NCI-H146 treated with DMSO at 0.1 percent for 48 hours (cell line): ENCODE data around the gene CGB8.
"Not testable (repeated sequence)": the region's sequence is repeated elsewhere in the genome, so short reads cannot be mapped to it uniquely, and the experiment has no call there.

Experiments used
- DNase-seq: peaks from one replicate; lab custom pipeline; 2025; ENCODE audit not compliant: unreplicated experiment; lab: John Stamatoyannopoulos, UW

Gene CGB8

DNA sequence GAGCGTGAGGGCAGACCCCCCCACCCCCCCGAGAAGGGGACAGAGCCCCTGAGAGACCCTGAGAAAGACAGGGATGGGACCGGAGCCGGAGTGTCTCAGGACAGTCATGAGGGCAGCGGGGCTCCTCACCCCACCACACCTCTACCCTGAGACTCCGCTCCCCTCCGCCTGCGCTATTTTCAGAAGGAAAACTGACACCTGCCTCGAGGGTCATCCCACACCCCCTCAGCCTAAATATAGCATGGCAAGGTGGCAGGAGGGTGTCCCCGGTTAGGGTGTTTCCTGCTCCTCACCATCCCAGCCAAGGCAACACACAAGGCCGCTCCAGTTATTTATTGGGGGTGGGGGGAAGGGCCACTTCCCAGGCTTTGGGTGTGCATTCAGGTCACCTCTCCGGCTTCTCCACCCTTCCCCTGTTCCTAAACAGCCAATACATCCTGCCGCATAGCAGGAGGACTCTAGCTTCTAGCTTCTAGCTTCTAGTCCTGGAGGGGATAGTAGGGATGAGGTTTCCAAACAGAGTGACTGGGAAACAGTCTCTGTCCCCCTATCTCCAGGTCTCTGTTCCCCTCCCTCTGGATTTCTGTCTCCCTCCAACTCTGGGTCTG, 17.1 kb upstream of the CGB8 start:
- DNase-seq, result no peak

- no peak for DNase-seq
These were observed 16.1 kb upstream of the CGB8 start, which contains the start of gene NTF4 for GRCh38 chr19:49064768-49065611. TSS of gene NTF4 (minus strand) at chr19:49064818. CDS start at chr19:49061997, 2,821 bp downstream.

DNA sequence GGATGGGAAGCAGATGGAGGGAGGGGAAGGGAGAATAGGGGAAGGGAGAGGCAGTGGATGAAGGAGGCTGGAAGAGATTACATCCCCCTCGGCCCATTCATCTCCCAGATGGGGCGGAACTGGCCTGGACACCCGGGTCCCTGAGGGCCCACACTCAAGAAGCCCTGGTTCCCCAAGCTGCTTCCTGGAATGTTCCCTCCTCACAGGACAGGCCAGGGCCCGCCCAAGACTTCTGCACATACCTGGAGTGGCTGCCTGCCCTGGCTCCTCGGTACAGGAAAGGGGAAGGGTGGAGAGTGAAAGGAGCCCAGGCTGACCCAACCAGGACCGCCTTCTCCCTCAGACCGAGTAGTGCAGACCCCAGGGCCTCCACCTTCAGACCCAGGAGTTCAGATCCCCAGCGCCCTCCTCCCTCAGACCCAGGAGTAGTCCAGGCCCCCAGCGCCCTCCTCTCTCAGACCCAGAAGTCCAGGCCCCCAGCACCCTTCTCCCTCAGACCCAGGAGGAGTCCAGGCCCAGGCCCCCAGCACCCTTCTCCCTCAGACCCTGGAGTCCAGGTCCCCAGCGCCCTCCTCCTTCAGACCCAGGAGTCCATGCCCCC, 15.2 kb upstream of the CGB8 start:
- no peak for DNase-seq

DNA sequence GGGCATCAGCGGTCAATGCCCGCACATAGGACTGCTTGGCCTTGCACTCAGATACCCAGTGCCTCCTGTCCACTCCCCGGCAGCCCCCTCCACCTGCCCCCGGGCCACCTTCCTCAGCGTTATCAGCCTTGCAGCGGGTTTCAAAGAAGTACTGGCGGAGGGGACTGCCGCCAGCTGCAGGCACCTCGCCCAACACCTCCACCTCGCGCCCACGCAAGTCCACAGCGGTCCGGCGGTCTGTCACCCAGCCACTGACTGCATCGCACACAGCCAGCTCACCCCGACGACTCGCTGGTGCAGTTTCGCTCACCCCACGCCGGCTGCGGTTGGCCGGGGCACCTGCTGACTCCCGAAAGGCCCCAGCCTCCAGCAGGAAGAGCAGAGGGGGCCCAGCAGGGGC, 12.5 kb upstream of the CGB8 start:
- DNase-seq, result no peak

DNA sequence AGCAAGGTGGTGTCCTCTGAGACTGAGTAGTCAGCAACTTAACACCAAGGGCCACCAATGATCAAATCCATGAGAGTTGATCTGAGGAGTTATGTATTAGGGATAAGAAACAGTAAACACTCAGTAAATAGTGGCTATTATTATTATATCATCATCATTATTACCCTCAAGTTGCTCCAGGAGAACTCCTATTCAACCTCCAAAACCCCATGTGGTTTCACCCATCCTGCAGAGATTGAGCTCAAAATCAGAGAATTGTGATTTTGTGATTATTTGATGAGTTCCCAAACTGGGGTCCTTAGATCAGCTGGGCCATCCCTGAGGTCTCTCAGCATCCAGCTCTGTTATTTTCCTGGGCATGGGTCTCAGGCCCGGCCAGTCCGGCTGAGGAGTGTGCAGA, 12.1 kb upstream of the CGB8 start:
- no peak for DNase-seq

DNA sequence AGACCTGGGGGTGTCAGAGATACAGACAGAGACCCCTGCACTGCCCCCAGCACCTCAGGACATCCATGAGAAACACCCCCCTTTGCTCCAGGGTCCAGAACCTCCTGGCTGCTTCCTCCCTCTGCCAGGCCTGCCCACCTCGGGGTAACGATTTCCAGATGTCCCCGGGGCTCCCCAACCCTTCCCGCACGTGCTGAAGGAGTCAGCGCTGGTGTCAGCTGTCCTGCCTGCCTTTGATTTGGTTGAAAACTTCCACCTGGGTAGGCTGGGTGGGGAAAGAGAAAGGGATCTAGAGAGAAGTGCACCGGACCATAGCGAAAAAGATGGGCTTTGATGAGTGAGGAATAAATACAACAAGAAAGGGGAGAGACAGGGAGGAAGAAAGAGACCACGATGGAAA, 10.1 kb upstream of the CGB8 start:
- DNase-seq, result no peak

DNA sequence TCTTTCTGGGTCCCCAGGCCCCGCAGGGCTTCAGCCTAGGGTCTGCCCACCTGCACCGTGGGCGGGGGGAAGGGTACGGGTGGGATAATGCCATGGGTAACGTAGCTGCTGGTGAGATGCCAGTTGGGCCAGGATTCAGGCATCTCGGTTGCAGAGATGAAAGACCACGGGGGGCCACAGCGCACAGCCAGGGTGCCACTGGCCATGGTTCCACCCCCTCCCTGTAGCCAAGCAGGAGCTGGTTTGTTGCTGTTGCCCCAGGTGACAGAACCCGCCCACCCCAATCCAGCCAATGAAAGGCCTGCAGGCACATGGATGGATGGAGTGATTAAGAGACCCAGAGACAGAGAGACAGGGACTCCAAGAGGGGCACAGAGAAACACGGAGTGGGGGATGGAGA, 9.7 kb upstream of the CGB8 start:
- no peak for DNase-seq

DNA sequence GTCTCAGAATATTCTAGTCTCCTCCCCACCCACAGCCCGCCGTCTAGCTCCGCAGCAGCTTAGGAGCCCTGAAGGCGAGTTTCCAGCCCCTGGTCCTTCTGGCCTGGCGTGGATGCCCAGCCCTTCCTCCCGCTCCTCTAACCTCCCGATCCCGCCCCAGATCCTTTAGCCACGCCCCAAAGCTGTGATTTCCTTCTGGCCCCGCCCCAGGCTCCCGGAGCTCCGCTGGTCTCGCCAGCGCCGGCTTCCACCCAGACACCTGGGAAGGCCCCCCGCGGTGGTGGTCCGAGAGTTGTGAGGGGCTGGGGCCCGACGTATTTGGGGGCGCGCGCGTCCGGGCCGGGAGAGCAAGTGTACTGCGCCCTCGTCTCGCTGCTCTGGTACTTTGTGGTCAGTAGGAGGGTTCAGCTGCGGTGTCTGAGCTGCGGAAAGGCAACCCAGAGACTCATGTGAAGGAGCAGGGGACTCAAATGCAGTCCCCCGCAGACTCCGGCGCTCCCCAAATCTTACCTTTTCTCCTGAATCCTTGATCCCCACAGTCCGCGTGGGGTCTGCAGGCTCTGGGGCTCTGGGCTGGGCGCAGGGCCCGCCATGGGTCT, 8.8 kb upstream of the CGB8 start, which contains the start of gene CGB7:
Gene CGB7, minus strand, starts transcription at position 114 of the 599 bp plus-strand sequence. CDS start 2,374 bp downstream, outside the sequence.
- peak; percentile 43 for DNase-seq

DNA sequence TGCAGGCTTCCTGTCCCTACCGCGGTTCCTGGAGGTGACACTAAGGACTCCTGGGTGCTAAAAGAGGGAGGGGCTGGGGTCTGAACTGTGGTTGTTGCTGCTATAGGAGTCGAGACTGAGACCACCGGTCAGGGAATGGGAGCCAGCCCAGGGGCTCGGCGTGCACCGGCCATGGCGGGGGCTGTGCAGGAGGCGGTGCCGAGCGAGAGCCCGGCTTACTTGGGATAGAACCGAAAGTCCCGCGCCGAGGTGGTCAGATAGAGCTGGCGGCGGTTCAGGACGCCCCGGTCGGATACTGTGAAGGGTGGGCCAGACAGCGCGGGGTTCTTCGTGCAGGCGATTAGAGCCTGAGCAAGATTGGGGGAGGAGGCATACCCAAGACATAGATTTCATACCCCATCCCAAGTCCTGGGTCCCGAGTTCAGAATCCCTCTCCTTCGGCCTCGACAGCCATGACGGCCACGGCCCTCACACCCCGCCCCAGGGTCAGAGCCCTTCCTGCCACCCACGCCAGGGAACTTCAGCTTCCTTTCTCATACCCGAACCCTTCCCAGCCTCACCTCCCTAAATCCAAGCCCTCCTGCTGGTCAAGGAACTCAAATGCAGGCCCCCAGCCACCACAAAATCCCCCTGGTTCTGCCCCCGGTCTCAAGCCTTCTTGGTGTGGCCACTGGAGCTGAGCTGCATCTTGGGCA, 8.1 kb upstream of the CGB8 start:
- not testable (repeated sequence) for DNase-seq

DNA sequence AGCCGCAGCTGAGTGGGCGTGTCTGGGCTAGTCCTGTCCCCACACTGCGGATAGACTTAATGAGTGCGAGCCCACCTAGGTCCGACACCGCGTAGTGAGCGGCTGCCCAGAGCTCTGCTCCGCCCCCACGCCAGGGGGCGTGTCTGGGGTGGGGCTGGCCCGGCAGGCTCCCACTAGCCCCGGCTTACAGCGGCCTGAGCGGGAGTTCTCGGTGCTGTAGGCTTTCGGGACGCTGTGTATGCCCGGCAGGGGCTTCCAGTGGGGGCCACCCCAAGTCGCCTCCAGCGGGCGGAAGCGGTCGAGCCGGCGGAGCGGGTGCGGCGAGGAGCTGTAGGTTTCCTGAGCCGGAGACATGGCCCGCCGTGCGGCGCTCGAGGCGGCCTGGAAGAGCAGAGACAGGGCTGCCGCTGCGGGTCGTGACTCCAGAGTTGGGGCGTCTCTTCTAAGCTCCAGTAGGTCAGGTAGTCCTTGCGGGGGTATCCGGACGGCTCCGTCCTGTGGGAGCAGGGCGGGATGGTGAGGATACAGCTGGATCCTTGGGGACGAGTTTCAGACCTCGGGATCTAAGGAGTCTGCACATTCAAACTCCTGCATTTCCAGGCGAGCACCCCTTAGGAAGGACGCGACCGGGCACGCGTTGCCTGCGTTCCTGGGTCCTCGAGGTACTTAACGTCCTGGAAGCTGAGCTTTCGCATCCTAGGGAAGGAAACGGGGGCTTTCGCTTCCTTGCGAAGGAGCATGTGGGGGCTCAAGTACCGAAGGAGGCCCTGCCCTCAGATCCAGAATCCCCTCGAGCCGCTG, 7.4 kb upstream of the CGB8 start:
- peak; percentile 43 for DNase-seq

GRCh38 chr19:49050376-49051033, 1.6 kb upstream of the CGB8 start:
- not testable (repeated sequence) for DNase-seq

DNA sequence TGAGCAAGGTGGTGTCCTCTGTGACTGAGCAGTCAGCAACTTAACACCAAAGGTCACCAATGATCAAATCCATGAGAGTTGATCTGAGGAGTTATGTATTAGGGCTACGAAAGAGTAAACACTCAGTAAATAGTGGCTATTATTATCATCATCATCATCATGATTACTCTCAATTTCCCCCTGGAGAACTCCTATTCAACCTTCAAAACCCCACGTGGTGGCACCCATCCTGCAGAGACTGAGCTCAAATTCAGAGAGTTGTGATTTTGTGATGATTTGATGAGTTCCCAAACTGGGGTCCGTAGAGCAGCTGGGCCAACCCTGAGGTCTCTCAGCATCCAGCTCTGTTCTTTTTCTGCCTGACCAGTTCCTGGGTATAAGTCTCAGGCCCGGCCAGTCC, 923 bp upstream of the CGB8 start:
- DNase-seq, result not testable (repeated sequence)

- DNase-seq, result not testable (repeated sequence)
These were observed 5.4 kb downstream of the CGB8 start, which contains the start of gene CGB5 for GRCh38 chr19:49043548-49043947. TSS of gene CGB5 (plus strand) at chr19:49043848. CDS start at chr19:49044210, 362 bp downstream.

GRCh38 chr19:49042666-49043065, 6.2 kb downstream of the CGB8 start:
- DNase-seq, result not testable (repeated sequence)

DNA sequence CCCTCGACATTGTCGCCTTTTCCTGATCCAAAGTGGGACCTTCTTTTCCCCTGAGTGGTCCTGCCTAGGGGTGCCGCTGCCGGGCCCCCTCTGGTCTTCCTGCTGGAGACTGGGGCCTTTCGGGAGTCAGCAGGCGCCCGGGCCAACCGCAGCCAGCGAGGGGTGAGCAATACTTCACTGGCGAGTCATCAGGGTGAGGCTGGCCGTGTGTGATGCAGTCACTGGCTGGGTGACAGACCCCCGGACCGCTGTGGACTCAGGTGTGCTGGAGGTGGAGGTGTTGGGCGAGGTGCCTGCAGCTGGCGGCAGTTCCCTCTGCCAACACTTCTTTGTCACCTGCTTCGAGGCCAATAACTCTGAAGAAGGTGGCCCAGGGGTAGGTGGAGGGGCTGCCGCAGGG, 6.7 kb downstream of the CGB8 start:
- no peak for DNase-seq

GRCh38 chr19:49039736-49040135, 9.2 kb downstream of the CGB8 start:
- not testable (repeated sequence) for DNase-seq

- DNase-seq, result not testable (repeated sequence)
These were observed 10.2 kb downstream of the CGB8 start for GRCh38 chr19:49038557-49039276.

DNA sequence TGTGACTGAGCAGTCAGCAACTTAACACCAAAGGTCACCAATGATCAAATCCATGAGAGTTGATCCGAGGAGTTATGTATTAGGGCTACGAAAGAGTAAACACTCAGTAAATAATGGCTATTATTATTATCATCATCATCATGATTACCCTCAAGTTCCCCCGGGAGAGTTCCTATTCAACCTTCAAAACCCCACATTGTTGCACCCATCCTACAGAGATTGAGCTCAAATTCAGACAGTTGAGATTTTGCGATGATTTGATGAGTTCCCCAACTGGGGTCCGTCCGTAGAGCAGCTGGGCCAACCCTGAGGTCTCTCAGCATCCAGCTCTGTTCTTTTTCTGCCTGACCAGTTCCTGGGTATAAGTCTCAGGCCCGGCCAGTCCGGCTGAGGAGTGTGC, 10.8 kb downstream of the CGB8 start:
- DNase-seq, result not testable (repeated sequence)

DNA sequence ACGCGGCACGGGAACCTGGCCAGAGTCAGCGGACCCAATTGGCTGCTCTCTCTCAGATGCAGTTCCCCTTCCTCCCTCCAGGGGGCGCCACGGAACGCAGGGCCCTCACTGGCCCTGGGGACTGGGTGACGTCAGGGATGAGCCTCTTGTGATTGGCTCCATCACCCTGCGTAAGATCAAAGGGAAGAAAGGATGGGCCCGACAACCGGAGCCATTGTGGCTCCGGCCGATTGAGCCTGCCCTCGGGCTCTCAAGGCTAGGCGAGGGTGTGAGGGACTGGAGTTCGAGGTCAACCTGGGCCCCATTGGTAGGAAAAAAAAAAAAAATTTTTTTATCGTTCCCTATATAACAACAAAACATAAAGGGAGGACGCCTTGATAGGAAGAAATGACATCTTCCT, 12.1 kb downstream of the CGB8 start, which contains the start of gene CGB1:
Gene CGB1, minus strand, starts transcription at position 81 of the 400 bp plus-strand sequence. CDS start 184 bp downstream, outside the sequence.
- peak; percentile 31 for DNase-seq
